HCT116 (cell line): ENCODE results near the gene PWWP2B. TPM values are rescaled to one million over a fixed set of nuclear protein-coding genes. Genes with fewer than 3 reads are reported as not detected.

ENCODE experiments used
- ATAC-seq: fragments of 200-7000 bp; cut with Tn5 transposase; 2 replicates; pipeline ENCODE4 v1.9.1; 2020; ENCODE audit warnings: mild to moderate bottlenecking, moderate library complexity
- BruUV-seq: library from RNA; stranded (reverse); fragments of 400-500 nt; replicated peaks from 2 replicates; lab custom pipeline; 2021; lab: Mats Ljungman, UMichigan
- CTCF ChIA-PET: fragments of 300-600 bp; sonication (Branson Sonifier 250); formaldehyde crosslinking; loops from one replicate; lab custom pipeline; 2021; ENCODE audit warnings: antibody characterized with exemption; lab: Charles Lee
- POLR2A ChIA-PET: fragments of 300-600, 350-600 bp; sonication (Branson Sonifier 250); formaldehyde crosslinking; loops from one replicate; lab custom pipeline; 2021; ENCODE audit warnings: antibody characterized with exemption; lab: Charles Lee
- RAD21 ChIA-PET, 2 experiments: fragments of 300-600 bp; sonication (Branson Sonifier 250); formaldehyde crosslinking; loops; one replicate each; lab custom pipeline; 2023; ENCODE audit warnings: low total read pairs in 2 of 2; ENCODE audit not compliant: uncharacterized antibody in 2 of 2, unreplicated experiment in 2 of 2, low non-redundant PET in 1 of 2; lab: Charles Lee
- DNase-seq: peaks from one replicate; pipeline ENCODE4 v3.0.0-alpha.2; 2010; ENCODE audit warnings: low read depth, low spot score
- H2AFZ ChIP-seq: fragments of 200-600 bp; shearing (Covaris generic), sonication (generic); 2 replicates; pipeline ENCODE4 v1.6.1; 2017; ENCODE audit warnings: low read depth, mixed run types, mixed read lengths, antibody characterized with exemption, low read length; ENCODE audit not compliant: poor library complexity, severe bottlenecking
- H3K27ac ChIP-seq: 2 replicates; pipeline ENCODE4 v1.5.1; 2012; ENCODE audit warnings: low read depth, low read length
- H3K27me3 ChIP-seq: fragments of 200-600 bp; sonication (generic); 2 replicates; pipeline ENCODE4 v1.6.1; 2016; ENCODE audit warnings: mixed run types, low read length, mixed read lengths; ENCODE audit not compliant: insufficient read depth
- H3K36me3 ChIP-seq, 2 experiments: fragments of 200-500 bp in 1 of 2; fragments of 200-600 bp in 1 of 2; sonication (Bioruptor generic) in 1 of 2; sonication (generic) in 1 of 2; 2 replicates each; pipeline versions ENCODE4 v1.5.1 to v1.6.1; 2014 to 2016; ENCODE audit warnings: low read length in 2 of 2, inconsistent platforms in 1 of 2, mixed read lengths in 1 of 2, mixed run types in 1 of 2; ENCODE audit not compliant: insufficient read depth in 2 of 2, control insufficient read depth in 1 of 2
- H3K4me1 ChIP-seq, 2 experiments: fragments of 200-600 bp in 1 of 2; sonication (generic) in 1 of 2; 2 replicates each; pipeline versions ENCODE4 v1.5.1 to v1.6.1; 2012 to 2017; ENCODE audit warnings: low read length in 2 of 2, inconsistent platforms in 1 of 2, mild to moderate bottlenecking in 1 of 2, mixed read lengths in 1 of 2, mixed run types in 1 of 2, moderate library complexity in 1 of 2; ENCODE audit not compliant: insufficient read depth in 2 of 2, control insufficient read depth in 1 of 2
- H3K4me2 ChIP-seq: fragments of 200-600 bp; sonication (generic); 2 replicates; pipeline ENCODE4 v1.6.1; 2017; ENCODE audit warnings: mixed run types, low read length, mixed read lengths
- H3K4me3 ChIP-seq, 2 experiments: fragments of 200-600 bp in 1 of 2; sonication (generic) in 1 of 2; replicated peaks in 1 of 2; 2 replicates each; pipeline ENCODE4 v1.5.1; 2011 to 2016; ENCODE audit warnings: low read length in 2 of 2, control low read depth in 1 of 2, low read depth in 1 of 2, mild to moderate bottlenecking in 1 of 2, mixed read lengths in 1 of 2, mixed run types in 1 of 2
- H3K79me2 ChIP-seq: fragments of 200-600 bp; sonication (generic); 2 replicates; pipeline ENCODE4 v1.6.1; 2017; ENCODE audit warnings: mild to moderate bottlenecking, mixed run types, low read length, moderate library complexity, mixed read lengths; ENCODE audit not compliant: insufficient read depth
- H3K9ac ChIP-seq: fragments of 200-600 bp; sonication (generic); 2 replicates; pipeline ENCODE4 v1.6.1; 2016; ENCODE audit warnings: low read length, mixed read lengths
- H3K9me2 ChIP-seq: fragments of 200-600 bp; sonication (generic), shearing (Covaris generic); 2 replicates; pipeline ENCODE4 v1.6.1; 2017; ENCODE audit warnings: mixed run types, mild to moderate bottlenecking, moderate library complexity; ENCODE audit not compliant: insufficient read depth
- H3K9me3 ChIP-seq, 2 experiments: fragments of 200-500 bp in 1 of 2; fragments of 200-600 bp in 1 of 2; sonication (Bioruptor generic) in 1 of 2; sonication (generic) in 1 of 2; 2 replicates each; pipeline ENCODE4 v1.6.1; 2014 to 2017; ENCODE audit warnings: low read length in 2 of 2, mixed read lengths in 2 of 2, inconsistent platforms in 1 of 2, low read depth in 1 of 2, mild to moderate bottlenecking in 1 of 2, mixed run types in 1 of 2, moderate library complexity in 1 of 2; ENCODE audit not compliant: control insufficient read depth in 1 of 2, insufficient read depth in 1 of 2
- H4K20me1 ChIP-seq: fragments of 200-600 bp; sonication (generic), shearing (Covaris generic); 2 replicates; pipeline ENCODE4 v1.6.1; 2017; ENCODE audit warnings: mixed run types, mild to moderate bottlenecking, moderate library complexity; ENCODE audit not compliant: insufficient read depth
- CEBPB ChIP-seq: IDR thresholded peaks from 2 replicates; pipeline ENCODE4 v1.6.1; 2012; ENCODE audit warnings: low read depth
- FOSL1 ChIP-seq: IDR thresholded peaks from 2 replicates; pipeline ENCODE4 v1.6.1; 2012; ENCODE audit warnings: low read depth
- POLR2A ChIP-seq: IDR thresholded peaks from 2 replicates; pipeline ENCODE4 v1.7.0; 2011; ENCODE audit warnings: borderline replicate concordance; ENCODE audit not compliant: insufficient read depth, insufficient read length; ENCODE audit errors: extremely low read depth
- POLR2AphosphoS5 ChIP-seq: IDR thresholded peaks from 2 replicates; pipeline ENCODE4 v1.6.1; 2011; ENCODE audit warnings: mild to moderate bottlenecking, low read depth, low read length, moderate library complexity
- RAD21 ChIP-seq: IDR thresholded peaks from 2 replicates; pipeline ENCODE4 v1.6.1; 2012; ENCODE audit warnings: low read depth, mild to moderate bottlenecking
- SRF ChIP-seq: IDR thresholded peaks from 2 replicates; pipeline ENCODE4 v1.6.1; 2012; ENCODE audit warnings: low read depth
- TCF7L2 ChIP-seq: IDR thresholded peaks from 2 replicates; pipeline ENCODE4 v1.7.0; 2011; ENCODE audit warnings: borderline replicate concordance, inconsistent platforms; ENCODE audit not compliant: insufficient read depth, insufficient read length; ENCODE audit errors: extremely low read depth
- YY1 ChIP-seq: IDR thresholded peaks from 2 replicates; pipeline ENCODE4 v1.6.1; 2011; ENCODE audit warnings: low read length, low read depth, moderate library complexity, mild to moderate bottlenecking; ENCODE audit not compliant: insufficient replicate concordance; ENCODE audit errors: extremely low read depth
- ZNF274 ChIP-seq: fragments of 200-500 bp; sonication (Bioruptor generic); IDR thresholded peaks from 2 replicates; pipeline ENCODE4 v1.6.1; 2014; ENCODE audit warnings: mild to moderate bottlenecking, low read depth, low read length, inconsistent platforms
- intact Hi-C: fragments of 100-400 bp; cut with micrococcal nuclease; formaldehyde crosslinking; loops from 2 replicates; pipeline ENCODE4 v1.10.0; 2022
- total RNA-seq: library from RNA; stranded (reverse); gene quantifications from one replicate; pipeline ENCODE4 v1.2.1, GENCODE V29; 2021; ENCODE audit not compliant: unreplicated experiment
- TF ChIP-seq, protein P1 (sequence below), 3 experiments: fragments of 200-600 bp in 1 of 3; sonication (generic) in 1 of 3; IDR thresholded peaks in 2 of 3; conservative IDR thresholded peaks in 1 of 3; 2 replicates each; pipeline ENCODE4 v1.5.1; 2012 to 2017; ENCODE audit warnings: low read depth in 2 of 3, low read length in 2 of 3, antibody characterized with exemption in 1 of 3, borderline replicate concordance in 1 of 3, control low read depth in 1 of 3, mild to moderate bottlenecking in 1 of 3, mixed read lengths in 1 of 3, mixed run types in 1 of 3, moderate library complexity in 1 of 3; ENCODE audit not compliant: insufficient read depth in 1 of 3
- TF ChIP-seq, protein P2 (sequence below): IDR thresholded peaks from 2 replicates; pipeline ENCODE4 v1.6.1; 2012; ENCODE audit warnings: low read depth
- TF ChIP-seq, protein P3 (sequence below): IDR thresholded peaks from 2 replicates; pipeline ENCODE4 v1.6.1; 2012

The PWWP2B gene
- total RNA-seq, 1 experiment from 2014 or later = 13.9 TPM

DNA sequence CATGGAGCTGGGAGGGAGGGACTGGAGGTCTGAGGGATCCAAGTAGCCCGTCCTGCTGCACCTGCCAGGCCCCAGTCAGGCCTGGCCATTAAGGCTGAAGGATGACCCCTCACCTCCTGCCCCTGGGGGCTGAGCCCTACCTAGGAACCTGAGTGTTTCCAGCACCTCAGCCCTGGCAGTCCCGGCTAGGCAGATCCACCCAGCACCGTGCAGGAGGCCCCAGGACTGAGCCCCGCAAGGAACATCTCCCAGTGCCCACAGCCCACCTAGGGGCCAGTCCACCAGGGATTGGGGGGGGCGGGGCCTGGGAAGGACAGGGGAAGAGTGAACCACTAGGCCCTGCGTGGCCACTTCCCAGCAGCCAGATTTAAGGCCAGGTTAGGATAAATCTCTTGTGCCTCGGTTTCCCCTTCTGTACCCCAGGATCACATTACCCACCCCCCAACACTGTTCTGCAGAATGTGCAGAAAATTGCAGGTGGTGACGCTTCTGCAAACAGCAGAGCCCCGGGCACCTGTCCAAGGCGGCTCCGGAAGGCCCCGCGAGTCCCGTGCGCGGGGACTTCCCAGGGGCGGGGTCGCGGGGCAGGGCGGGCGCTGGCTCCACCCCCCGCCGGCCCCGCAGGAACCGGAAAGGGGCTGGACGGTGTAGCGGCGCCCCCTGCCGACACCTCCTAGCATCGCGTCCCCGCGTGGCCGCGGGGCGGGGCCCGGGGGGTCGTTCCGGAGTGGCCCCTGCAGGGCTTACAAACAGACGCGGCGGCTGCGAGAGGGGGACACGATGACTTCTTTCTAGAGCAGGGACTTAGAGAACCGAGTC, 55.9 kb downstream of the PWWP2B start:
- DNase-seq (no peak), ATAC-seq (peak; percentile 64)
- peaks cover 17 to 21% of the 10 kb centered on the region in 2 experiments for H3K4me1 ChIP-seq
- H3K27ac ChIP-seq = peak overlapping the region; percentile 51; the same call in 1 of the 2 replicates
- H3K9ac ChIP-seq = no peak overlapping the region
- RAD21 ChIA-PET = no interaction called here
- TF ChIP-seq RAD21 (peak; percentile 90), TCF7L2 (no peak), CEBPB (no peak)
- TF ChIP-seq, protein P1, sequence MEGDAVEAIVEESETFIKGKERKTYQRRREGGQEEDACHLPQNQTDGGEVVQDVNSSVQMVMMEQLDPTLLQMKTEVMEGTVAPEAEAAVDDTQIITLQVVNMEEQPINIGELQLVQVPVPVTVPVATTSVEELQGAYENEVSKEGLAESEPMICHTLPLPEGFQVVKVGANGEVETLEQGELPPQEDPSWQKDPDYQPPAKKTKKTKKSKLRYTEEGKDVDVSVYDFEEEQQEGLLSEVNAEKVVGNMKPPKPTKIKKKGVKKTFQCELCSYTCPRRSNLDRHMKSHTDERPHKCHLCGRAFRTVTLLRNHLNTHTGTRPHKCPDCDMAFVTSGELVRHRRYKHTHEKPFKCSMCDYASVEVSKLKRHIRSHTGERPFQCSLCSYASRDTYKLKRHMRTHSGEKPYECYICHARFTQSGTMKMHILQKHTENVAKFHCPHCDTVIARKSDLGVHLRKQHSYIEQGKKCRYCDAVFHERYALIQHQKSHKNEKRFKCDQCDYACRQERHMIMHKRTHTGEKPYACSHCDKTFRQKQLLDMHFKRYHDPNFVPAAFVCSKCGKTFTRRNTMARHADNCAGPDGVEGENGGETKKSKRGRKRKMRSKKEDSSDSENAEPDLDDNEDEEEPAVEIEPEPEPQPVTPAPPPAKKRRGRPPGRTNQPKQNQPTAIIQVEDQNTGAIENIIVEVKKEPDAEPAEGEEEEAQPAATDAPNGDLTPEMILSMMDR (IDR thresholded peaks at IDR 0.05 in 2 of 3, conservative IDR thresholded peaks at IDR 0.05 in 1 of 3; ENCODE audit: borderline replicate concordance in 1 of 3, insufficient read depth in 1 of 3, low read depth in 2 of 3, low read length in 2 of 3) = peak; percentile 59 to 78 (median 68)
- no peaks in the 10 kb centered on the region for H4K20me1 ChIP-seq
- no peaks in the 10 kb centered on the region for H3K79me2 ChIP-seq
- peak overlapping the region in 1 of 2 experiments; percentile 26; a peak in 1 of 4 replicates for H3K4me3 ChIP-seq
- no peaks in the 10 kb centered on the region for H3K9me3 ChIP-seq
- intact Hi-C loops = loop anchor here (1.0 to 2.0 kb wide), 2 partner anchors 66 to 230 kb away; no protein-coding TSS in a partner anchor
- POLR2A ChIA-PET = no interaction called here
- CTCF ChIA-PET = interaction anchor here (0.9 kb wide), 1 partner anchor 92 kb away, joined by 3 read pairs; no protein-coding TSS in a partner anchor
- no peaks in the 10 kb centered on the region for H3K9me2 ChIP-seq
- no peaks in the 10 kb centered on the region for H3K36me3 ChIP-seq
- H3K4me2 ChIP-seq = peak overlapping the region; percentile 50
- no peaks in the 10 kb centered on the region for H3K27me3 ChIP-seq
- no peak overlapping the region for H2AFZ ChIP-seq
- no TSS peak for BruUV-seq

DNA sequence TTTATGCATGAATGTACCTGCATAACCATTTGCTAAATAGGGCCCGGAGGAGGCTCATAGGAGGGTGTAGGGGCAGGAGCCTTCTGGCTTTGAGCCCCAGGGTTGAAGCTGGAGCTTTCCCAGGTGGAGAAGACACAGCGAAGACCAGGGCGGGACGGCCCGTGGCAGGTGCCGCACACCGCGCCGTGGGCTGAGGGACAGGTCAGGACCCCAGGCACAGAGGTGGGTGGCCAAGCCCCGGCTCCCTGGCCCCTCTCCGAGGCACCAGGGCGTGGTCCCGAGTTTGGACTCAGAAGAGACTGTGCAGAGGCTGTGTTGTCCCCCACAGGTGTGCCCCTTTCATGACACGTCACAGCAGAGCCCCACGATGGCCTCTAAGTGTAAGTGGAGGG, 56.5 kb downstream of the PWWP2B start:
- DNase-seq (no peak), ATAC-seq (peak; percentile 10; the same call in 1 of the 2 replicates)
- Histone ChIP-seq H3K27ac (no peak overlapping the region), H3K36me3 (no peaks in the 10 kb centered on the region), H3K9ac (no peak overlapping the region), H3K9me2 (no peaks in the 10 kb centered on the region), H3K4me1 (peaks cover 13 to 16% of the 10 kb centered on the region in 2 experiments), H3K4me3 (no peak overlapping the region), H3K9me3 (no peaks in the 10 kb centered on the region), H3K27me3 (no peaks in the 10 kb centered on the region), H2AFZ (no peak overlapping the region), H3K79me2 (no peaks in the 10 kb centered on the region), H3K4me2 (peak overlapping the region; percentile 50), H4K20me1 (no peaks in the 10 kb centered on the region)
- no TSS peak for BruUV-seq
- ChIA-PET POLR2A (no interaction called here), RAD21 (no interaction called here), CTCF (no interaction called here)
- intact Hi-C loops = loop anchor here (1.0 to 2.0 kb wide), 2 partner anchors 66 to 231 kb away; no protein-coding TSS in a partner anchor
- TF ChIP-seq FOSL1 (no peak), POLR2AphosphoS5 (no peak), RAD21 (no peak), YY1 (no peak), CEBPB (no peak), POLR2A (no peak), TCF7L2 (no peak), SRF (no peak), ZNF274 (no peak)
- TF ChIP-seq, protein P2, sequence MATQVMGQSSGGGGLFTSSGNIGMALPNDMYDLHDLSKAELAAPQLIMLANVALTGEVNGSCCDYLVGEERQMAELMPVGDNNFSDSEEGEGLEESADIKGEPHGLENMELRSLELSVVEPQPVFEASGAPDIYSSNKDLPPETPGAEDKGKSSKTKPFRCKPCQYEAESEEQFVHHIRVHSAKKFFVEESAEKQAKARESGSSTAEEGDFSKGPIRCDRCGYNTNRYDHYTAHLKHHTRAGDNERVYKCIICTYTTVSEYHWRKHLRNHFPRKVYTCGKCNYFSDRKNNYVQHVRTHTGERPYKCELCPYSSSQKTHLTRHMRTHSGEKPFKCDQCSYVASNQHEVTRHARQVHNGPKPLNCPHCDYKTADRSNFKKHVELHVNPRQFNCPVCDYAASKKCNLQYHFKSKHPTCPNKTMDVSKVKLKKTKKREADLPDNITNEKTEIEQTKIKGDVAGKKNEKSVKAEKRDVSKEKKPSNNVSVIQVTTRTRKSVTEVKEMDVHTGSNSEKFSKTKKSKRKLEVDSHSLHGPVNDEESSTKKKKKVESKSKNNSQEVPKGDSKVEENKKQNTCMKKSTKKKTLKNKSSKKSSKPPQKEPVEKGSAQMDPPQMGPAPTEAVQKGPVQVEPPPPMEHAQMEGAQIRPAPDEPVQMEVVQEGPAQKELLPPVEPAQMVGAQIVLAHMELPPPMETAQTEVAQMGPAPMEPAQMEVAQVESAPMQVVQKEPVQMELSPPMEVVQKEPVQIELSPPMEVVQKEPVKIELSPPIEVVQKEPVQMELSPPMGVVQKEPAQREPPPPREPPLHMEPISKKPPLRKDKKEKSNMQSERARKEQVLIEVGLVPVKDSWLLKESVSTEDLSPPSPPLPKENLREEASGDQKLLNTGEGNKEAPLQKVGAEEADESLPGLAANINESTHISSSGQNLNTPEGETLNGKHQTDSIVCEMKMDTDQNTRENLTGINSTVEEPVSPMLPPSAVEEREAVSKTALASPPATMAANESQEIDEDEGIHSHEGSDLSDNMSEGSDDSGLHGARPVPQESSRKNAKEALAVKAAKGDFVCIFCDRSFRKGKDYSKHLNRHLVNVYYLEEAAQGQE = no peak
- TF ChIP-seq, protein P3, sequence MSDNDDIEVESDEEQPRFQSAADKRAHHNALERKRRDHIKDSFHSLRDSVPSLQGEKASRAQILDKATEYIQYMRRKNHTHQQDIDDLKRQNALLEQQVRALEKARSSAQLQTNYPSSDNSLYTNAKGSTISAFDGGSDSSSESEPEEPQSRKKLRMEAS = no peak
